NCI-H2029 treated with DMSO at 0.1 percent for 48 hours (cell line): ENCODE measurements around the gene MEIS1.

Experiments used
- DNase-seq: peaks from one replicate; lab custom pipeline; 2025; lab: John Stamatoyannopoulos, UW

Gene MEIS1

GRCh38 chr2:66581339-66582103 is 146.6 kb downstream of the MEIS1 start:
- no peak for DNase-seq

- no peak for DNase-seq
Observed at GRCh38 chr2:66582104-66582986, 147.4 kb downstream of the MEIS1 start.

- DNase-seq, result no peak
Observed at GRCh38 chr2:66582987-66583880, 148.3 kb downstream of the MEIS1 start.

GRCh38 chr2:66583881-66584280 is 149.0 kb downstream of the MEIS1 start:
- no peak for DNase-seq

- peak; percentile 4 for DNase-seq
Observed at GRCh38 chr2:66585587-66585986, 150.7 kb downstream of the MEIS1 start.

- no peak for DNase-seq
Observed at GRCh38 chr2:66587216-66587615, 152.3 kb downstream of the MEIS1 start.

- DNase-seq, result no peak
Observed at GRCh38 chr2:66594001-66594400, 159.1 kb downstream of the MEIS1 start.

GRCh38 chr2:66595556-66595955 is 160.6 kb downstream of the MEIS1 start:
- DNase-seq, result no peak

GRCh38 chr2:66596256-66596655 is 161.3 kb downstream of the MEIS1 start:
- DNase-seq, result no peak

GRCh38 chr2:66601624-66602023 is 166.7 kb downstream of the MEIS1 start:
- no peak for DNase-seq

- no peak for DNase-seq
Observed at GRCh38 chr2:66602341-66602740, 167.4 kb downstream of the MEIS1 start.

- DNase-seq, result no peak
Observed at GRCh38 chr2:66604326-66604725, 169.4 kb downstream of the MEIS1 start.

GRCh38 chr2:66604976-66605375 is 170.1 kb downstream of the MEIS1 start:
- DNase-seq, result no peak

- no peak for DNase-seq
Observed at GRCh38 chr2:66607152-66607551, 172.2 kb downstream of the MEIS1 start.
